GM12892 (cell line): ENCODE results near the gene DDR2.
"Not testable (repeated sequence)": the region's sequence is repeated elsewhere in the genome, so short reads cannot be mapped to it uniquely, and the experiment has no call there.

Experiments used
- POLR2A ChIP-seq: IDR thresholded peaks from 2 replicates; pipeline ENCODE4 v1.6.1; 2011; ENCODE audit warnings: low read depth, low read length, control low read depth
- POLR2AphosphoS5 ChIP-seq: IDR thresholded peaks from 2 replicates; pipeline ENCODE4 v1.6.1; 2011; ENCODE audit warnings: low read depth, low read length, control low read depth
- TAF1 ChIP-seq: IDR thresholded peaks from 2 replicates; pipeline ENCODE4 v1.6.1; 2011; ENCODE audit warnings: low read depth, mild to moderate bottlenecking, control low read depth, low read length, borderline replicate concordance

DNA sequence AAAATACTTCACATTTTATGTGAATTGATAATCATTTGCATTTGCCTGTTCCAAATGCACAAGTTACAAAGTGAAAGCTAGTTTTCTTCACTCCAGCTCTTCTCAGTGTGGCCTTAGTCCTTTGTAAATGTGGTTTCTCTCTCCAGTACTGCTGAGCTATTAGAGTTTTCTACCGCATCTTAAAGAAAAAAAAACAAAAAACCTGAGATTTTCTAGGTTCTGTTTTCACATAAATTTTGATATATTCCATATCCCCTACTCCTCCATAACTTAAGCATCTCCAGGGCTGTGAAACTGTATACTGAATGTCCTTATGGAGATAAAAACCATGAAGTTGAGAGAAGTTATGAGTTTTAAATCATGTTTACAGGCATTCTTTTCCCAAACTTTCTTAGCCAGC lies 162.0 kb downstream of the DDR2 start:
- not testable (repeated sequence) for TF ChIP-seq POLR2A, TAF1, POLR2AphosphoS5
